HTR-8/SVneo (cell line): ENCODE results near the gene RAB15.

Experiments used
- DNase-seq: peaks from one replicate; pipeline ENCODE4 v3.0.0; 2011; ENCODE audit warnings: low spot score, mixed read lengths; ENCODE audit not compliant: insufficient read length
- FAIRE-seq: peaks from 2 replicates; lab custom pipeline; 2011; peaks lifted over from hg19 to GRCh38; lab: Jason Lieb, UNC

Gene RAB15

GRCh38 chr14:64971943-64972791, at the start of gene RAB15:
Gene RAB15 (minus strand): TSS chr14:64972336. CDS start chr14:64972076, 260 bp downstream.
- peak; percentile 81 for DNase-seq
- peak; percentile 99 for FAIRE-seq

DNA sequence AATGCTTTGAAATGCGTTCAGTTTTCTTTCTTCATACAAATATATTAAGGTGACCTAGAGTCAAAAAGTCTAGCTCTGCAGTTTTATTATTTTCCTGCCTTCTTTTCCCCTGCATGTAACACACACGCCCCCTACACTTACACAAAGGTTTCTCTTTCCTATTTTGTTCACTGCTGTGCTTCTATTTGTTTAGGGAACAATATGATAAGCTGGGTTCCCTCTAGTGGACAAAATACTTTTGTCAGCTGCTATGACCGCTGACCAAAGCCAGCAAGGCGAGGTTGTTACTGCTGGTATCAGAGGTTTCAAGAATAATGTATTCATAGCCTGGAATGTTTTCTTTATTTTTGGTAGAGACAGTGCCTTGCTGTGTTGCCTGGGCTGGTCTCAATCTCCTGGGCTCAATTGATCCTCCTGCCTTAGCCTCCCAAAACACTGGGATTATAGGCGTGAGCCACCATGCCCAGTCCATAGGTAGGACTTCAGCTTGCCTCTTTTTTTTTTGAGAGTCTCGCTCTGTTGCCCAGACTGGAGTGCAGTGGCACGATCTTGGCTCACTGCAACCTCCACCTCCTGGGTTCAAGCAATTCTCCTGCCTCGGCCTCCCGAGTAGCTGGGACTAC, 47.9 kb upstream of the RAB15 start:
- DNase-seq (peak; percentile 98), FAIRE-seq (peak; percentile 98)

DNA sequence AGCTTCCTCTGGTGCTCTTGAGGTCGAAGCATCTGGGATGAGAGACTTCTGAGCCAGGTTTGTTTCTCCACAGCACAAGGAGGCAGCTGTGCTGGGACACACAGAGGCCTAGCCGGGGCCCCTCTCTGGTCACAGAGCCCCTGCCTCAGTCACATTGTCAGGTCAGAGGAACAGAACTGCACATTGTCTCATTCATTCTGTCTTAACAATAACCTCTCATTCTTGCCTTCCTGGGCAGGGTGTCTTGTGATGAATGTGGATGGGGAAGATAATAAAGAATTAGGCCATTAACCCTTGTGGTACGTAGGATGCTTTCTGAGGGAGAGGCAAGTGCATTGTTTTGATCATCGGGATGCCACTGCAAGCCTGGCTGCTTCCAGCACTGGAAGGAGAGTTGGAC, 44.3 kb upstream of the RAB15 start:
- FAIRE-seq, result peak; percentile 93
- no peak for DNase-seq

DNA sequence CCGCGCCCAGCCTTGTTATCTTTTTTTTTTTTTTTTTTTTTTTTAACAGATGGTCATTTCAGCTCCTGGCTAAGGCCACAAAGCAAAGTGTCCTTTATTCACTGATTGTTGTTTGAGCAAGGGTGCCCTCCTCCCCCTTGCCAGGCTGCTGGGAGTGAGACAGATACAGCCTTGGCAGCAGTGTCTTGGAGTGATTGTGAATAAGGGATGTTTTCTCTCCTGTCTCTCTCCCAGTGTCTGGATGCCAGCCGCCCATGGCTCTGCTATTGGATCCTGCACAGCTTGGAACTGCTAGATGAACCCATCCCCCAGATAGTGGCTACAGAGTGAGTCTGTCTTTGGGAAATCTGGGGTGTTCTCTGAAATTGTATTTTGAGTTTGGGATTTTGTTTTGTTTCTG, 43.3 kb upstream of the RAB15 start:
- FAIRE-seq (no peak), DNase-seq (no peak)

DNA sequence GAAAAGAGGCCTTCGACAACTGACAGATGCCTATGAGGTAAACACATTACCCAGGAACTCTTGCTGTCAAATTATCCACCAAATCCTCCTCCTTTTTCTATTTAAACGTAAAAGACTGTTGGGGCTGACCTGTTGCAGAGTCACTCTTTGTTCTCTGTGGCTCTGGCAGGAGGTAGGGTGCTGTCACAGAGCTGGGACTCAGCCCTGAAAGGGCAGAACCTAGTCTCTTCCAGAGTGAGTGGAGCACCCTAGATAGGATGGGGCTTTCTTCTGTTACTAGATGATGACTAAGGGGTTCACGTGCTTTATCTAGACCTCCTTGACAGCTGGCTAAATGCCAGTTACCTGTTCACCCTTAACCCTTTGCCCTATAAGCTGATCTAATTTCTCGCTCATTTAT, 40.2 kb upstream of the RAB15 start:
- FAIRE-seq (no peak), DNase-seq (no peak)

DNA sequence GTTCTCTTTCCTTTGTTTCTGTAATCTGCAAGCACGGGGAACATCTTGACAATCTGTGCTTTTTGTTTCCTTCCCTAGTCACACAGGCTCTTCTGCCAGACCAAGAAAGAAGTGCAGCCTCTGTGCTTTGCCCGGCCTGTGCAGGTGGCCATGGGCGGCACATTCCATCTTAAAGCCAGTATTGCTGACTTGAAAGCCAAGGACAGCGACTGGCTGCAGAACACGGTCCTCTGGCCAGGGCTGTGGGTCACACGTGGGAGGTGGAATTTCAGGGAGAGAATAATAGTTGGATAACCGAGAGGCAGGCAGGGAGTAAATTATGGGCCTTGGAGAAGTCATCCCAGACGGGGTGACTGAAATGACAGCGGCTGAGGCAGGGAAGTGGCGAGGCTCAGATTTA, 39.4 kb upstream of the RAB15 start:
- FAIRE-seq (no peak), DNase-seq (no peak)

GRCh38 chr14:65010211-65010931, 38.2 kb upstream of the RAB15 start:
- no peak for DNase-seq
- FAIRE-seq, result no peak

GRCh38 chr14:65007202-65007601, 35.1 kb upstream of the RAB15 start:
- peak; percentile 96 for FAIRE-seq

GRCh38 chr14:65006261-65006721, 34.2 kb upstream of the RAB15 start:
- DNase-seq (peak; percentile 85), FAIRE-seq (peak; percentile 92)

More at GRCh38 chr14:65007202-65007601, 35.1 kb upstream of the RAB15 start:
- no peak for DNase-seq

GRCh38 chr14:65003394-65003793, 31.3 kb upstream of the RAB15 start:
- FAIRE-seq (peak; percentile 59), DNase-seq (no peak)

DNA sequence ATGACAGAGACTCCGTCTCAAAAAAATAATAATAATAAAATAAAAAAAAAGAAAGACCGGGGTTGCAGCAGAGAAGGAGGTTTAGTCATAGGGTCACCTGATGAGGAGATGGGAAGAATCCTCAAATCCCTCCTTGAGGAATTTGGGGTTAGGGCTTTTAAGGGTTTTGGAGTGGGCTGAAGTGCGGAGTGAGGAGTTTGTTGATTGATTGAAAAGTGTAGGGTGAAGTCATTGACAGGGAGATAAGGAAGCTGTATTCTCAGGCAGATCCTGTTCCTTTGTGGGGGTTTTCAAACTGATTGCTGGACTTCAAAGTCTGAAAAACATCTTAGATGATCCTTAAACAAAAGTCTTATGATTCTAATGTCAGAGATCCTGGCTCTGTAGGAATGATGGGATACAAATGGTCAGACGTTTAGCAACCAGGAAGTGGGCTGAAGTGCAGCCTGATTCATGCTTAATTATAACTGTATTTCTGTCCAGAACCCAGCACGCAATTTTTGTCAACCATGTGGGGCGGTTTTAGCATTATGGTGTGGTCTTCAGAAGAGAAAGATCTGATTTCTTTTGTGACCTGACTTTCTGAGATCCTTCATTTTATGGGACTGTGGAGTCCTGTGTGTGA, 30.6 kb upstream of the RAB15 start:
- FAIRE-seq, result peak; percentile 90
- no peak for DNase-seq

- DNase-seq (no peak), FAIRE-seq (peak; percentile 4)
Measured at GRCh38 chr14:65001723-65002122, 29.6 kb upstream of the RAB15 start.

GRCh38 chr14:65000898-65001591, 28.9 kb upstream of the RAB15 start:
- FAIRE-seq, result peak; percentile 97
- no peak for DNase-seq

- DNase-seq, result no peak
- FAIRE-seq, result peak; percentile 85
Measured at GRCh38 chr14:64998455-64998931, 26.4 kb upstream of the RAB15 start.

- DNase-seq, result no peak
- peak; percentile 92 for FAIRE-seq
Measured at GRCh38 chr14:64997108-64997794, 25.1 kb upstream of the RAB15 start.

DNA sequence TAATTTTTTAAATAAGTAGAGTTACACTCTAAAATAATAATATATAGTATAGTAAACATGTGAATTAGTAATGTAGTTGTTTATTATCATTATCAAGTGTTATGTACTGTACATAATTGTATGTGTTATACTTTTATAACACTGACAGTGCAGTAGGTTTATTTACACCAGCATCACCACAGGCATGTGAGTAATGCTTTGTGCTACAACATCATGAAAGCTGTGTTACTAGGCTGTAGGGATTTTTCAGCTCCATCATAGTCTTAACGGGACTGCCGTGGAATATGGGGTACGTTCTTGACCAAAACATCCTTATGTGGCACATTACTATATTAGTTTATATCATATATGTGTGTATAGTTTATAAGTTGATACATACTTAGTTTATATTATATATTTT, 23.2 kb upstream of the RAB15 start:
- FAIRE-seq, result no peak
- no peak for DNase-seq

- FAIRE-seq, result no peak
Measured at GRCh38 chr14:64994540-64994939, 22.4 kb upstream of the RAB15 start.

GRCh38 chr14:64993266-64993930, 21.3 kb upstream of the RAB15 start:
- DNase-seq (no peak), FAIRE-seq (no peak)

More at GRCh38 chr14:64994540-64994939, 22.4 kb upstream of the RAB15 start:
- no peak for DNase-seq
